CD8-positive, alpha-beta memory T cell (primary cell): ENCODE measurements around the gene C3orf20. TPM values are rescaled to one million over a fixed set of nuclear protein-coding genes. Genes with fewer than 3 reads are reported as not detected.

Source experiments
- CTCF ChIA-PET: fragments of 350-600 bp; sonication (Branson Sonifier 250); formaldehyde crosslinking; loops from one replicate; lab custom pipeline; 2021; ENCODE audit warnings: antibody characterized with exemption; lab: Charles Lee
- POLR2A ChIA-PET: fragments of 350-600 bp; sonication (Branson Sonifier 250); formaldehyde crosslinking; loops from one replicate; lab custom pipeline; 2021; ENCODE audit warnings: antibody characterized with exemption; lab: Charles Lee
- DNase-seq, 5 donors: peaks; one replicate each; pipeline versions ENCODE4 v3.0.0 to v3.0.0-alpha.2; 2020 to 2022; ENCODE audit warnings: mixed read lengths in 1 of 5
- H3K27ac ChIP-seq: one replicate; pipeline ENCODE4 v1.7.0; 2013; ENCODE audit warnings: low read depth, mild to moderate bottlenecking, low read length, moderate library complexity
- H3K27me3 ChIP-seq: 2 replicates; pipeline ENCODE4 v1.7.0; 2013; ENCODE audit warnings: low read length, mild to moderate bottlenecking; ENCODE audit not compliant: insufficient read depth, poor library complexity, severe bottlenecking
- H3K36me3 ChIP-seq: 2 replicates; pipeline ENCODE4 v1.7.0; 2013; ENCODE audit warnings: mild to moderate bottlenecking, low read length, moderate library complexity; ENCODE audit not compliant: insufficient read depth
- H3K4me1 ChIP-seq: 2 replicates; pipeline ENCODE4 v1.7.0; 2013; ENCODE audit warnings: mild to moderate bottlenecking, low read length, moderate library complexity; ENCODE audit not compliant: insufficient read depth
- H3K4me3 ChIP-seq: 2 replicates; pipeline ENCODE4 v1.7.0; 2013; ENCODE audit warnings: mild to moderate bottlenecking, low read length
- H3K9me3 ChIP-seq: 2 replicates; pipeline ENCODE4 v1.7.0; 2013; ENCODE audit warnings: mild to moderate bottlenecking, low read length
- H3K27ac Mint-ChIP-seq, 8 donors: one replicate each; pipeline ENCODE4 v1.8.0; 2020 to 2021; ENCODE audit warnings: mixed read lengths in 8 of 8, mild to moderate bottlenecking in 6 of 8, inconsistent platforms in 3 of 8, moderate library complexity in 3 of 8
- H3K27me3 Mint-ChIP-seq, 2 donors: one replicate each; pipeline ENCODE4 v1.8.0; 2020 to 2021; ENCODE audit warnings: mixed read lengths in 2 of 2, mild to moderate bottlenecking in 1 of 2, moderate library complexity in 1 of 2
- H3K36me3 Mint-ChIP-seq, 3 donors: one replicate each; pipeline ENCODE4 v1.8.0; 2020 to 2021; ENCODE audit warnings: mixed read lengths in 3 of 3, inconsistent platforms in 1 of 3, mild to moderate bottlenecking in 1 of 3
- H3K4me1 Mint-ChIP-seq, 3 donors: one replicate each; pipeline ENCODE4 v1.8.0; 2020 to 2021; ENCODE audit warnings: mixed read lengths in 3 of 3, inconsistent platforms in 1 of 3, mild to moderate bottlenecking in 1 of 3
- H3K4me3 Mint-ChIP-seq, 7 donors: one replicate each; pipeline ENCODE4 v1.8.0; 2020 to 2021; ENCODE audit warnings: mixed read lengths in 7 of 7, mild to moderate bottlenecking in 6 of 7, moderate library complexity in 4 of 7, inconsistent platforms in 2 of 7
- H3K9me3 Mint-ChIP-seq, 5 donors: one replicate each; pipeline ENCODE4 v1.8.0; 2020 to 2022; ENCODE audit warnings: mixed read lengths in 5 of 5, mild to moderate bottlenecking in 3 of 5, moderate library complexity in 2 of 5, inconsistent platforms in 1 of 5
- polyA plus RNA-seq: library from polyadenylated mRNA; unstranded; fragments of 300-500 nt; fragmentation: Illumina TruSeq; gene quantifications from one replicate; pipeline ENCODE4 v1.2.3, GENCODE V29; 2021
- total RNA-seq, 2 experiments: library from RNA; stranded (reverse); gene quantifications; one replicate each; pipeline ENCODE4 v1.2.3, GENCODE V29; 2021

Gene C3orf20
- total RNA-seq, result under 1 TPM; 0.07 to 0.18 TPM
- not detected for polyA plus RNA-seq

GRCh38 chr3:14674841-14675240 lies at the start of gene C3orf20:
Gene C3orf20 (plus strand): TSS chr3:14675141. CDS start chr3:14682714, 7,573 bp downstream.
- Histone ChIP-seq H3K4me3 (no peak within 1 kb of the TSS), H3K27me3 (no peaks in the 10 kb centered on the region), H3K36me3 (peaks cover 19% of the 10 kb centered on the region), H3K27ac (no peak within 1 kb of the TSS), H3K4me1 (no peaks in the 10 kb centered on the region), H3K9me3 (no peaks in the 10 kb centered on the region)
- Mint-ChIP-seq H3K9me3 (peaks cover 0 to 4% (median 0%) of the 10 kb centered on the region in 5 donors), H3K27ac (peak within 1 kb of the TSS in 3 of 8 donors; percentile 0 to 50 (median 10)), H3K27me3 (no peaks in the 10 kb centered on the region), H3K36me3 (peaks cover 6 to 45% (median 24%) of the 10 kb centered on the region in 3 donors), H3K4me3 (no peak within 1 kb of the TSS), H3K4me1 (no peaks in the 10 kb centered on the region)
- DNase-seq, result no peak
- ChIA-PET CTCF (interaction anchor here (2.5 kb wide), 1 partner anchor 246 kb away, joined by 14 read pairs; no protein-coding TSS in a partner anchor), POLR2A (no interaction called here)

GRCh38 chr3:14625443-14625842 lies 49.5 kb upstream of the C3orf20 start:
- Histone ChIP-seq H3K36me3 (no peaks in the 10 kb centered on the region), H3K27ac (no peak overlapping the region), H3K4me3 (no peak overlapping the region), H3K27me3 (no peaks in the 10 kb centered on the region), H3K4me1 (no peaks in the 10 kb centered on the region), H3K9me3 (no peaks in the 10 kb centered on the region)
- no peak for DNase-seq
- Mint-ChIP-seq H3K27me3 (peaks cover 11 to 23% of the 10 kb centered on the region in 2 donors), H3K36me3 (no peaks in the 10 kb centered on the region), H3K4me3 (no peak overlapping the region), H3K9me3 (no peaks in the 10 kb centered on the region), H3K27ac (no peak overlapping the region), H3K4me1 (no peaks in the 10 kb centered on the region)
- ChIA-PET POLR2A (no interaction called here), CTCF (interaction anchor here (1.1 to 2.3 kb wide), 2 partner anchors 17 to 296 kb away, joined by 3 to 5 read pairs; no protein-coding TSS in a partner anchor)

GRCh38 chr3:14627815-14628214 lies 47.1 kb upstream of the C3orf20 start:
- Mint-ChIP-seq H3K27ac (no peak overlapping the region), H3K4me3 (no peak overlapping the region), H3K27me3 (peaks cover 9 to 29% of the 10 kb centered on the region in 2 donors), H3K4me1 (no peaks in the 10 kb centered on the region), H3K9me3 (no peaks in the 10 kb centered on the region), H3K36me3 (no peaks in the 10 kb centered on the region)
- H3K9me3 ChIP-seq, result no peaks in the 10 kb centered on the region
- ChIA-PET CTCF (interaction anchor here (2.3 kb wide), 1 partner anchor 294 kb away, joined by 5 read pairs; no protein-coding TSS in a partner anchor), POLR2A (no interaction called here)
- H3K27ac ChIP-seq, result no peak overlapping the region
- H3K36me3 ChIP-seq, result no peaks in the 10 kb centered on the region
- no peak overlapping the region for H3K4me3 ChIP-seq
- no peak for DNase-seq
- no peaks in the 10 kb centered on the region for H3K27me3 ChIP-seq
- no peaks in the 10 kb centered on the region for H3K4me1 ChIP-seq

- H3K9me3 ChIP-seq, result no peaks in the 10 kb centered on the region
- DNase-seq, result no peak
- H3K4me1 ChIP-seq, result no peaks in the 10 kb centered on the region
- H3K36me3 Mint-ChIP-seq, result no peaks in the 10 kb centered on the region
- H3K27ac Mint-ChIP-seq, result no peak overlapping the region
- H3K4me1 Mint-ChIP-seq, result no peaks in the 10 kb centered on the region
- ChIA-PET CTCF (interaction anchor here (2.1 kb wide), 1 partner anchor 17 kb away, joined by 5 read pairs; no protein-coding TSS in a partner anchor), POLR2A (no interaction called here)
- no peak overlapping the region for H3K27ac ChIP-seq
- H3K9me3 Mint-ChIP-seq, result no peaks in the 10 kb centered on the region
- no peaks in the 10 kb centered on the region for H3K36me3 ChIP-seq
- H3K27me3 Mint-ChIP-seq, result peaks cover 6 to 29% of the 10 kb centered on the region in 2 donors
- H3K4me3 ChIP-seq, result no peak overlapping the region
- no peak overlapping the region for H3K4me3 Mint-ChIP-seq
- H3K27me3 ChIP-seq, result no peaks in the 10 kb centered on the region
These were observed 46.5 kb upstream of the C3orf20 start for GRCh38 chr3:14628406-14628805.

GRCh38 chr3:14630404-14631100 lies 44.4 kb upstream of the C3orf20 start:
- Histone ChIP-seq H3K27ac (no peak overlapping the region), H3K9me3 (no peaks in the 10 kb centered on the region), H3K36me3 (no peaks in the 10 kb centered on the region), H3K4me1 (no peaks in the 10 kb centered on the region), H3K4me3 (no peak overlapping the region), H3K27me3 (no peaks in the 10 kb centered on the region)
- DNase-seq, result no peak
- Mint-ChIP-seq H3K4me3 (no peak overlapping the region), H3K4me1 (no peaks in the 10 kb centered on the region), H3K27ac (no peak overlapping the region), H3K36me3 (no peaks in the 10 kb centered on the region), H3K27me3 (peaks cover 12 to 40% of the 10 kb centered on the region in 2 donors), H3K9me3 (no peaks in the 10 kb centered on the region)
- POLR2A ChIA-PET, result no interaction called here
- CTCF ChIA-PET, result interaction anchor here (1.6 to 2.1 kb wide), 2 partner anchors 20 to 291 kb away, joined by 4 to 5 read pairs; no protein-coding TSS in a partner anchor

GRCh38 chr3:14631101-14631497 lies 43.8 kb upstream of the C3orf20 start:
- no peak overlapping the region for H3K4me3 ChIP-seq
- no peaks in the 10 kb centered on the region for H3K27me3 ChIP-seq
- ChIA-PET CTCF (no interaction called here), POLR2A (no interaction called here)
- Mint-ChIP-seq H3K4me1 (no peaks in the 10 kb centered on the region), H3K36me3 (no peaks in the 10 kb centered on the region), H3K4me3 (no peak overlapping the region), H3K27me3 (peaks cover 12 to 42% of the 10 kb centered on the region in 2 donors), H3K27ac (no peak overlapping the region), H3K9me3 (no peaks in the 10 kb centered on the region)
- no peaks in the 10 kb centered on the region for H3K36me3 ChIP-seq
- no peaks in the 10 kb centered on the region for H3K9me3 ChIP-seq
- DNase-seq, result no peak
- H3K27ac ChIP-seq, result no peak overlapping the region
- H3K4me1 ChIP-seq, result no peaks in the 10 kb centered on the region

- Mint-ChIP-seq H3K4me3 (no peak overlapping the region), H3K9me3 (no peaks in the 10 kb centered on the region), H3K27ac (peak overlapping the region in 1 of 8 donors; percentile 66), H3K36me3 (no peaks in the 10 kb centered on the region), H3K4me1 (no peaks in the 10 kb centered on the region), H3K27me3 (peaks cover 12 to 48% of the 10 kb centered on the region in 2 donors)
- Histone ChIP-seq H3K4me1 (no peaks in the 10 kb centered on the region), H3K4me3 (no peak overlapping the region), H3K9me3 (no peaks in the 10 kb centered on the region), H3K36me3 (no peaks in the 10 kb centered on the region), H3K27ac (no peak overlapping the region), H3K27me3 (no peaks in the 10 kb centered on the region)
- no peak for DNase-seq
- POLR2A ChIA-PET, result no interaction called here
- CTCF ChIA-PET, result interaction anchor here (1.1 to 1.8 kb wide), 2 partner anchors 17 to 290 kb away, joined by 3 to 12 read pairs; no protein-coding TSS in a partner anchor
These were observed 43.1 kb upstream of the C3orf20 start for GRCh38 chr3:14631687-14632441.
